ENCODE measurements around the gene MAPK8IP3.
"Not testable (repeated sequence)": the region's sequence is repeated elsewhere in the genome, so short reads cannot be mapped to it uniquely, and the experiment has no call there.

The MAPK8IP3 gene

DNA sequence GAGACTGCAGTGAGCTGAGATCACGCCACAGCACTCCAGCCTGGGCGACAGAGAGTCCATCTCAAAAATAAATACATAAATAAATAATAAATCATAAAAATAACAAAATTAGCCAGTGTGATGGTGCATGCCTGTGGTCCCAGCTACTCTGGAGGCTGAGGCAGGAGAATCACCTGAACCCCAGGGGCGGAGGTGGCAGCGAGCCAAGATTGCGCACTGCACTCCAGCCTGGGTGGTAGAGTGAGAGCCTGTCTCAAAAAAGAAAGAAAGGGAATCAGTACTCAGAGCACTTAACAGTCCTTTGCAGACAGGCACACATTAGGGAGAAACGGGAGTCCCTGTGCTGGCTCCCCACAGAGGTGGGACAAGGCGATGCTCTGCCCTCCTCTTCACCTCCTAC is 25.1 kb downstream of the MAPK8IP3 start:
- Histone ChIP-seq H3K4me2 (ENCODE audit: low read depth, low read length, poor library complexity, severe bottlenecking) (no peak overlapping the region), H3K36me3 (ENCODE audit: insufficient read depth, low read length) (peaks cover 2% of the 10 kb centered on the region; the same call in 1 of the 2 replicates), H3K9me2 (replicated peaks; ENCODE audit: low read depth, low read length) (no peaks in the 10 kb centered on the region), H3K79me2 (ENCODE audit: insufficient read depth, low read length) (no peaks in the 10 kb centered on the region), H4K20me1 (ENCODE audit: insufficient read depth, low read length, poor library complexity, severe bottlenecking) (no peaks in the 10 kb centered on the region), H3K9me3 (ENCODE audit: insufficient read depth, low read depth, low read length) (no peaks in the 10 kb centered on the region), H2AFZ (ENCODE audit: low read length) (no peak overlapping the region), H3K4me1 (ENCODE audit: insufficient read depth, low read length, poor library complexity, severe bottlenecking) (no peaks in the 10 kb centered on the region), H3K4me3 (ENCODE audit: low read length, poor library complexity, severe bottlenecking) (no peak overlapping the region), H3K27me3 (ENCODE audit: insufficient read depth, low read length, poor library complexity, severe bottlenecking) (no peaks in the 10 kb centered on the region), H3F3A (ENCODE audit: low read depth) (no peaks in the 10 kb centered on the region), H3K9ac (ENCODE audit: low read depth, low read length, poor library complexity, severe bottlenecking) (no peak overlapping the region)
- TF ChIP-seq, protein P1, sequence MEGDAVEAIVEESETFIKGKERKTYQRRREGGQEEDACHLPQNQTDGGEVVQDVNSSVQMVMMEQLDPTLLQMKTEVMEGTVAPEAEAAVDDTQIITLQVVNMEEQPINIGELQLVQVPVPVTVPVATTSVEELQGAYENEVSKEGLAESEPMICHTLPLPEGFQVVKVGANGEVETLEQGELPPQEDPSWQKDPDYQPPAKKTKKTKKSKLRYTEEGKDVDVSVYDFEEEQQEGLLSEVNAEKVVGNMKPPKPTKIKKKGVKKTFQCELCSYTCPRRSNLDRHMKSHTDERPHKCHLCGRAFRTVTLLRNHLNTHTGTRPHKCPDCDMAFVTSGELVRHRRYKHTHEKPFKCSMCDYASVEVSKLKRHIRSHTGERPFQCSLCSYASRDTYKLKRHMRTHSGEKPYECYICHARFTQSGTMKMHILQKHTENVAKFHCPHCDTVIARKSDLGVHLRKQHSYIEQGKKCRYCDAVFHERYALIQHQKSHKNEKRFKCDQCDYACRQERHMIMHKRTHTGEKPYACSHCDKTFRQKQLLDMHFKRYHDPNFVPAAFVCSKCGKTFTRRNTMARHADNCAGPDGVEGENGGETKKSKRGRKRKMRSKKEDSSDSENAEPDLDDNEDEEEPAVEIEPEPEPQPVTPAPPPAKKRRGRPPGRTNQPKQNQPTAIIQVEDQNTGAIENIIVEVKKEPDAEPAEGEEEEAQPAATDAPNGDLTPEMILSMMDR (conservative IDR thresholded peaks at IDR 0.05; ENCODE audit: low read length), result no peak
- no peak for TF ChIP-seq EZH2phosphoT487 (IDR thresholded peaks at IDR 0.05; ENCODE audit: borderline replicate concordance)

DNA sequence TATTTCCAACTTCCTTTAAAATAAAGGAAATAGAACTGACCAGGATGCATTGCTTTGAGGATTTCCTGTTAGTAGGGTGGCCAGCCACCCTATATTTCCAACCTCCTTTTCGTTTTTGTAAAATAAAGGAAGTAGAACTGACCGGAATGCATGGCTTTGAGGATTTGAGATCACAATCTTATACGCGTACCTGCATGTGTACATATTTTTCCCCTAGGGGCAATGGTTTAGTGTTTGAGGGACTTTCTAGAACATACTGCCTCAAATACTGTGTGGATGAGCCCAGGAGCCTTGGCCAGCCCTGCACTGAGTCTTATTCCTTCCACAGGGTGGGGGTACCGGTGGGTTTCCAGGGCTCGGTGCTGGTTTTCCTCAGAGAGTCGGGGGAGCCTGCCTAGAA is 25.6 kb downstream of the MAPK8IP3 start:
- TF ChIP-seq EZH2phosphoT487 (IDR thresholded peaks at IDR 0.05; ENCODE audit: borderline replicate concordance), result no peak
- H4K20me1 ChIP-seq (ENCODE audit: insufficient read depth, low read length, poor library complexity, severe bottlenecking), result no peaks in the 10 kb centered on the region
- H3K9ac ChIP-seq (ENCODE audit: low read depth, low read length, poor library complexity, severe bottlenecking), result no peak overlapping the region
- no peaks in the 10 kb centered on the region for H3K27me3 ChIP-seq (ENCODE audit: insufficient read depth, low read length, poor library complexity, severe bottlenecking)
- no peaks in the 10 kb centered on the region; the same call in 1 of the 2 replicates for H3K36me3 ChIP-seq (ENCODE audit: insufficient read depth, low read length)
- H3K9me2 ChIP-seq (replicated peaks; ENCODE audit: low read depth, low read length), result no peaks in the 10 kb centered on the region
- no peak overlapping the region for H3K4me3 ChIP-seq (ENCODE audit: low read length, poor library complexity, severe bottlenecking)
- H3K79me2 ChIP-seq (ENCODE audit: insufficient read depth, low read length), result no peaks in the 10 kb centered on the region
- no peaks in the 10 kb centered on the region for H3K9me3 ChIP-seq (ENCODE audit: insufficient read depth, low read depth, low read length)
- H3F3A ChIP-seq (ENCODE audit: low read depth), result no peaks in the 10 kb centered on the region
- H3K4me1 ChIP-seq (ENCODE audit: insufficient read depth, low read length, poor library complexity, severe bottlenecking), result no peaks in the 10 kb centered on the region
- H3K4me2 ChIP-seq (ENCODE audit: low read depth, low read length, poor library complexity, severe bottlenecking), result no peak overlapping the region
- no peak overlapping the region for H2AFZ ChIP-seq (ENCODE audit: low read length)

DNA sequence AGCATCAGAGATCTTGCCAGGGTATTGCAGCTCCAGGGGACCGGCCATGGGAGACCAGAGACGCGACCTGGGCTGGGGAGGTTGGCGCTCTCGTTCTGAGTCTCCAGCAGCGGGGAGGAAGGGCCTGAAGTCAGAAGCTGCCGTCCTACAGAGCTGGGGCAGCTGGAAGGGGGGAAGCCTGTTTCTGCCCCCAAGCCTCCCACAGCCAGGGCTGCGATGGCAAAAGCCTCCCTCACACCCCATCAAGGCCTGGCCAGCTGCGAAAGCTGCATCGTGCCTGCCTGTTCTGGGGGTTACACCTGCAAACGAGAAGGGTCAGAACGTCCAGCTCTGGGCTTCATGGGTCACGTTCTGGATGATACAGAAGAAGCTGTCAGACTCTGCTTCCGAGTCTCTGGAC is 26.1 kb downstream of the MAPK8IP3 start:
- TF ChIP-seq EZH2phosphoT487 (IDR thresholded peaks at IDR 0.05; ENCODE audit: borderline replicate concordance), result no peak
- TF ChIP-seq, protein P1 (conservative IDR thresholded peaks at IDR 0.05; ENCODE audit: low read length), result no peak
- no peaks in the 10 kb centered on the region for H4K20me1 ChIP-seq (ENCODE audit: insufficient read depth, low read length, poor library complexity, severe bottlenecking)
- no peak overlapping the region for H3K4me3 ChIP-seq (ENCODE audit: low read length, poor library complexity, severe bottlenecking)
- H2AFZ ChIP-seq (ENCODE audit: low read length), result no peak overlapping the region
- H3K36me3 ChIP-seq (ENCODE audit: insufficient read depth, low read length), result no peaks in the 10 kb centered on the region; the same call in 1 of the 2 replicates
- no peak overlapping the region for H3K9ac ChIP-seq (ENCODE audit: low read depth, low read length, poor library complexity, severe bottlenecking)
- no peaks in the 10 kb centered on the region for H3K79me2 ChIP-seq (ENCODE audit: insufficient read depth, low read length)
- no peaks in the 10 kb centered on the region for H3K27me3 ChIP-seq (ENCODE audit: insufficient read depth, low read length, poor library complexity, severe bottlenecking)
- no peaks in the 10 kb centered on the region for H3K9me2 ChIP-seq (replicated peaks; ENCODE audit: low read depth, low read length)
- H3K9me3 ChIP-seq (ENCODE audit: insufficient read depth, low read depth, low read length), result no peaks in the 10 kb centered on the region
- no peaks in the 10 kb centered on the region for H3K4me1 ChIP-seq (ENCODE audit: insufficient read depth, low read length, poor library complexity, severe bottlenecking)
- no peak overlapping the region for H3K4me2 ChIP-seq (ENCODE audit: low read depth, low read length, poor library complexity, severe bottlenecking)
- H3F3A ChIP-seq (ENCODE audit: low read depth), result no peaks in the 10 kb centered on the region

DNA sequence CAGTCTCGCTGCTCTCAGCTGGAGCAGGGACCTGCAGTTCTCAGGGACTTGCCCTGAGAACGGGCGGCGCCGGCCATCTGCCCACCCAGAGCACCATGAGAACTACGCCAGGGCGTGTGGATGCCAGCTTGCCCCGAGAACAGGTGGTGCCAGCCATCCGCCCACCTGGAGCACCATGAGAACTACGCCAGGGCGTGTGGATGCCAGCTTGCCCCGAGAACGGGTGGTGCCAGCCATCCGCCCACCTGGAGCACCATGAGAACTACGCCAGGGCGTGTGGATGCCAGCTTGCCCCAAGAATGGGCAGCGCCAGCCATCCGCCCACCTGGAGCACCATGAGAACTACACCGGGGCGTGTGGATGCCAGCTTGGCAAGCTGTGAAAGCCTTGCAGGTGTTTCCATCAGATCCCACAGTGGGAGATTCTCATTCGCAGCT is 26.6 kb downstream of the MAPK8IP3 start:
- H3K4me1 ChIP-seq (ENCODE audit: insufficient read depth, low read length, poor library complexity, severe bottlenecking); H3K4me3 ChIP-seq (ENCODE audit: low read length, poor library complexity, severe bottlenecking); H3K79me2 ChIP-seq (ENCODE audit: insufficient read depth, low read length); H3F3A ChIP-seq (ENCODE audit: low read depth); H3K36me3 ChIP-seq (ENCODE audit: insufficient read depth, low read length); H3K9ac ChIP-seq (ENCODE audit: low read depth, low read length, poor library complexity, severe bottlenecking); H3K4me2 ChIP-seq (ENCODE audit: low read depth, low read length, poor library complexity, severe bottlenecking); H3K27me3 ChIP-seq (ENCODE audit: insufficient read depth, low read length, poor library complexity, severe bottlenecking); H4K20me1 ChIP-seq (ENCODE audit: insufficient read depth, low read length, poor library complexity, severe bottlenecking); H3K9me2 ChIP-seq (replicated peaks; ENCODE audit: low read depth, low read length); H3K9me3 ChIP-seq (ENCODE audit: insufficient read depth, low read depth, low read length); H2AFZ ChIP-seq (ENCODE audit: low read length): not testable (repeated sequence)

Data from Loucy (cell line).